Choroid plexus epithelial cell (primary cell): ENCODE data around the gene INTS11.

ENCODE experiments used
- DNase-seq: peaks from one replicate; pipeline ENCODE4 v3.0.0-alpha.2; 2010; ENCODE audit warnings: low read depth
- H3K4me3 ChIP-seq: 2 replicates; pipeline ENCODE4 v1.5.1; 2011; ENCODE audit warnings: low read depth, mild to moderate bottlenecking, control low read depth, low read length, moderate library complexity
- CTCF ChIP-seq: conservative IDR thresholded peaks from 2 replicates; pipeline ENCODE4 v1.5.1; 2011; ENCODE audit warnings: low read depth, mild to moderate bottlenecking, control low read depth, inconsistent platforms, low read length, moderate library complexity

The INTS11 gene

GRCh38 chr1:1262758-1263157 lies 61.7 kb downstream of the INTS11 start:
- no peak overlapping the region for H3K4me3 ChIP-seq
- no peak for DNase-seq
- TF ChIP-seq CTCF = no peak

GRCh38 chr1:1262071-1262470 lies 62.4 kb downstream of the INTS11 start:
- no peak for TF ChIP-seq CTCF
- DNase-seq = no peak
- H3K4me3 ChIP-seq = no peak overlapping the region
